Neutrophil (primary cell): ENCODE data around the gene TMEM53.

ENCODE experiments used
- H3K27ac ChIP-seq: fragments of 200-600 bp; sonication (generic); 2 replicates; pipeline ENCODE4 v1.5.1; 2016; ENCODE audit warnings: mild to moderate bottlenecking, moderate library complexity
- H3K27me3 ChIP-seq: fragments of 200-600 bp; sonication (generic); 2 replicates; pipeline ENCODE4 v1.6.0; 2016; ENCODE audit warnings: mild to moderate bottlenecking
- H3K36me3 ChIP-seq: fragments of 200-600 bp; sonication (generic); 2 replicates; pipeline ENCODE4 v1.5.1; 2017
- H3K4me1 ChIP-seq, 2 experiments: fragments of 200-600 bp in 1 of 2; sonication (generic) in 1 of 2; 1 replicate in 1 of 2; 2 replicates in 1 of 2; pipeline versions ENCODE4 v1.5.1 to v1.6.1; 2013 to 2016; ENCODE audit warnings: low read depth in 1 of 2, low read length in 1 of 2, mild to moderate bottlenecking in 1 of 2, moderate library complexity in 1 of 2; ENCODE audit not compliant: control insufficient read depth in 1 of 2, insufficient read depth in 1 of 2
- H3K4me3 ChIP-seq, 2 experiments: fragments of 200-600 bp in 1 of 2; sonication (generic) in 1 of 2; 1 replicate in 1 of 2; 2 replicates in 1 of 2; pipeline ENCODE4 v1.5.1; 2013 to 2016; ENCODE audit warnings: low read depth in 1 of 2, low read length in 1 of 2, mild to moderate bottlenecking in 1 of 2, moderate library complexity in 1 of 2
- H3K9me3 ChIP-seq: fragments of 200-600 bp; sonication (generic); 2 replicates; pipeline ENCODE4 v1.5.1; 2016
- TF ChIP-seq, protein P1 (sequence below): fragments of 200-600 bp; sonication (generic); IDR thresholded peaks from 2 replicates; pipeline ENCODE4 v1.5.1; 2016; ENCODE audit warnings: antibody characterized with exemption

The TMEM53 gene

DNA sequence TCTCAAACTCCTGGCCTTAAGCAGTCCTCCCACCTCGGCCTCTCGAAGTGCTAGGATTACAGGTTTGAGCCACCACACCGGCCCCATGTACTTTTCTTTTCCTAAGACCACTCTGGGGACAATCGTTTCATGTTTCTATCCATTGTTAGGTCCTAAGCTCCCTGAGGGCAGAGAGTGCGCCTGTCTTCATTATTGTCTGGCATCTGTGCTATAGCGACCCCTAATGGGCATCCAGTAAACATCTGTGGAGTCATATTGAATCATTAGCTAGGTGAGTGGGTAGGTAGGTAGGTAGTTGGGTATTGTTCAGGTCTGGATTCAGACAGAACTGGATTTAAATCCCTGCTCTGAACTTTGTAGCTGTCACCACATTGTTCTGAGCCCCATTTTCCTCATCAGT is 66.1 kb downstream of the TMEM53 start:
- Histone ChIP-seq H3K4me1 (no peaks in the 10 kb centered on the region), H3K36me3 (no peaks in the 10 kb centered on the region), H3K9me3 (no peaks in the 10 kb centered on the region), H3K27me3 (no peaks in the 10 kb centered on the region), H3K4me3 (no peak overlapping the region), H3K27ac (no peak overlapping the region)
- TF ChIP-seq, protein P1, sequence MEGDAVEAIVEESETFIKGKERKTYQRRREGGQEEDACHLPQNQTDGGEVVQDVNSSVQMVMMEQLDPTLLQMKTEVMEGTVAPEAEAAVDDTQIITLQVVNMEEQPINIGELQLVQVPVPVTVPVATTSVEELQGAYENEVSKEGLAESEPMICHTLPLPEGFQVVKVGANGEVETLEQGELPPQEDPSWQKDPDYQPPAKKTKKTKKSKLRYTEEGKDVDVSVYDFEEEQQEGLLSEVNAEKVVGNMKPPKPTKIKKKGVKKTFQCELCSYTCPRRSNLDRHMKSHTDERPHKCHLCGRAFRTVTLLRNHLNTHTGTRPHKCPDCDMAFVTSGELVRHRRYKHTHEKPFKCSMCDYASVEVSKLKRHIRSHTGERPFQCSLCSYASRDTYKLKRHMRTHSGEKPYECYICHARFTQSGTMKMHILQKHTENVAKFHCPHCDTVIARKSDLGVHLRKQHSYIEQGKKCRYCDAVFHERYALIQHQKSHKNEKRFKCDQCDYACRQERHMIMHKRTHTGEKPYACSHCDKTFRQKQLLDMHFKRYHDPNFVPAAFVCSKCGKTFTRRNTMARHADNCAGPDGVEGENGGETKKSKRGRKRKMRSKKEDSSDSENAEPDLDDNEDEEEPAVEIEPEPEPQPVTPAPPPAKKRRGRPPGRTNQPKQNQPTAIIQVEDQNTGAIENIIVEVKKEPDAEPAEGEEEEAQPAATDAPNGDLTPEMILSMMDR: no peak

DNA sequence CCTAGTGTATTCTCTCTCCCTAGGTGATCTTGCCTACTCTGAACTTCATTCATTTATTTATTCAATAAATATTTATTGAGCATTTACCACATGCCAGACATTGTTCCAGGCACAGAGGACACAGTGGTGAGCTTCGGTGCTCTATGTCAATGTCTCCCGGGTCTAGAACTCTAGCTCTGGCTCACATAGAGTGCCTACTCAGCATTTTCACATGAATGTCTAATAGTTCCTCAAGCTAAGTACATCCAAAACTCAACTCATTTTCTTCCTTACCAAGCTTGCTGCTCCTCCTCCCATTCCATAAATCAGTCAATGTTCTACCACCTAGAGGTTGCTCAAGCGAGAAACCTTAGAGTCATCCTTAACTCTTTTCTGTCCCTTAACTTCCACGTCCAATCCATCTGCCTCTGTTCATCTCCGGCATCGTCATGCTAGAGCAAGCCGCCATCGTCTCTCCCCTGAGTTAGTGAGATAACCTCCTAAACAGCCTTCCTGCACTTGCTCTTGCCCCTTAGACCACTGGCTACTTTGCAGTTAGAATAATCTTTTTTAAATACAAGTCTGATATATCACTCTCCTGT is 67.5 kb downstream of the TMEM53 start:
- Histone ChIP-seq H3K4me3 (no peak overlapping the region), H3K4me1 (no peaks in the 10 kb centered on the region), H3K27ac (no peak overlapping the region), H3K36me3 (no peaks in the 10 kb centered on the region), H3K27me3 (no peaks in the 10 kb centered on the region), H3K9me3 (no peaks in the 10 kb centered on the region)
- TF ChIP-seq, protein P1: no peak

DNA sequence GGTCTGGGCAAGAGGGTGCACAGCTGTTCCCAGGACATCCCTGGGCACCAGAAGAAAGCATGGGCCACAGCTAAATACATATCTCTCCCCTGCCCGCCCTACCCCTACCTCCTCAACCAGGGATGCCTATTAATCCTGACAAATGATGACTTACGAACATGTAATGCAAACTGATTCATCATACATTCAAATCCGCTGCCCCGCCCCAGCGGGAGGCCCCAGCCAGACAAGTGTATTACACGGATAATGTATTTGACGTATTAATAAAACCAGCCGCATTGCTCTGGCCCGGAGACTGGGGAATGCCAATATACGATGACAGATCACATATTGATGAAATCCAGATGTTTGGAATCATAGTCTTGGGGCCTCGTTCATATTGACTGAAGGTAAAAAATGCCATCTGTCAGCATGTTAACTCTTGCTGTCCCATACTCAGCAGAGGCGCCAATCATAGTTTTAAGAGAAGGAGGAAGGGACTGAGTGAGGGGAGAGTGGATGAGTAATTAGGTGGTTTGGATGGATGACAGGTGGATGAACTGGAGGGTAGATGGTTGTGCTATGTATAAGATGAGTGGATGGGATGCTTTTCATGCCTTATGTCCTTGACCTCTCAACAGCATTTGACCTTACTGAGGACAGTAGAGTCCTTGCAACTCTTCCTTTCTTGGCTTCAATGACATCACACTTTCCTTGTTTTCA is 68.2 kb downstream of the TMEM53 start:
- Histone ChIP-seq H3K27ac (no peak overlapping the region), H3K36me3 (no peaks in the 10 kb centered on the region), H3K9me3 (no peaks in the 10 kb centered on the region), H3K4me1 (no peaks in the 10 kb centered on the region), H3K27me3 (no peaks in the 10 kb centered on the region), H3K4me3 (no peak overlapping the region)
- TF ChIP-seq, protein P1: no peak

- Histone ChIP-seq H3K4me1 (no peaks in the 10 kb centered on the region), H3K36me3 (no peaks in the 10 kb centered on the region), H3K27me3 (no peaks in the 10 kb centered on the region), H3K4me3 (no peak overlapping the region), H3K9me3 (no peaks in the 10 kb centered on the region), H3K27ac (no peak overlapping the region)
- TF ChIP-seq, protein P1: no peak
Observed at GRCh38 chr1:44604157-44604955, 69.9 kb downstream of the TMEM53 start.

DNA sequence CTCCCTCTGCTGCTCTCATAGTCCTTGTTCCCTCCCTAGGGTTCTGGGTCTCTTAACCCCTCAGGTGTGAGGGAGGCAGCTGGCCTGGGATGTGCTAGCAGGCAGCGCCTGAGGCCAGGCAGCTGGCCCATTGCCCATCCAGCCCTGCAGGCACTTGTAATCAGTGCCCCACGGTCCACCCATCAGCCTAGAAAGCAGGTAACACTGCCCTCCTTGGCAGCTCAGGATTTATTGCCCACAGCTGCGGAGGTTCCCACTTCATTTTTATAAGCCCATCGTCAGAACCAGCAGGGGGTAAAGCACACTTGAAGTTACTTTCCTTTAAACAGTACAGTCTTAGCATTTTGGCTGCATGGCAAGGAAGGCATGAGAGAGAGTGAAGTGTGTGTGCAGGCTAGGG is 70.6 kb downstream of the TMEM53 start:
- Histone ChIP-seq H3K4me1 (no peaks in the 10 kb centered on the region), H3K27ac (no peak overlapping the region), H3K36me3 (no peaks in the 10 kb centered on the region), H3K4me3 (no peak overlapping the region), H3K27me3 (no peaks in the 10 kb centered on the region), H3K9me3 (no peaks in the 10 kb centered on the region)
- TF ChIP-seq, protein P1: no peak
